ENCODE data around the gene C1QA. TPM values are rescaled to one million over a fixed set of nuclear protein-coding genes. Genes with fewer than 3 reads are reported as not detected.

Gene C1QA
- not detected in 5 replicates for total RNA-seq (2022; extraction: Qiagen RNA extraction)

GRCh38 chr1:22636353-22636752 is at the start of gene C1QA:
C1QA (plus strand) TSS chr1:22636628; CDS start chr1:22637617, 989 bp downstream.

GRCh38 chr1:22643381-22643780 is 7.0 kb downstream of the C1QA start, which contains the start of gene C1QC:
C1QC (plus strand) TSS chr1:22643633; CDS start chr1:22644024, 391 bp downstream.

GRCh38 chr1:22652881-22653316 is 16.5 kb downstream of the C1QA start, which contains the start of gene C1QB:
C1QB (plus strand) TSS chr1:22653236; CDS start chr1:22659463, 6,227 bp downstream.

Other genes with a start within 250 kb of the C1QA start
- 5.0 to 5.7 TPM (median 5.3 TPM) in 5 replicates for gene ZBTB40, start 184.8 kb upstream of the C1QA start, total RNA-seq (2022; extraction: Qiagen RNA extraction)
- gene EPHA8, start 73.1 kb upstream of the C1QA start, total RNA-seq (2022; extraction: Qiagen RNA extraction), result 0.03 to 0.08 TPM (median 0.05 TPM) in 4 of 5 replicates, not detected in the other
- not detected in 5 replicates for gene C1QC, start 7.0 kb downstream of the C1QA start, total RNA-seq (2022; extraction: Qiagen RNA extraction)
- gene C1QB, start 16.6 kb downstream of the C1QA start, total RNA-seq (2022; extraction: Qiagen RNA extraction), result not detected in 5 replicates
- gene EPHB2, start 74.2 kb downstream of the C1QA start, total RNA-seq (2022; extraction: Qiagen RNA extraction), result 43.0 to 62.2 TPM (median 50.6 TPM) in 5 replicates

All from A549 treated with CORT108297 at 1 μM for 4 hours (cell line).